Dendritic cell treated with granulocyte-macrophage colony-stimulating factor and Interleukin-4, amounts not matched to agents 40 ng/mL and 50 ng/mL, for 4 days (primary cell): ENCODE data around the gene ZDHHC14.
"Not testable (repeated sequence)": the region's sequence is repeated elsewhere in the genome, so short reads cannot be mapped to it uniquely, and the experiment has no call there.

Source experiments
- H3K27ac Mint-ChIP-seq: one replicate; pipeline ENCODE4 v1.8.0; 2022; ENCODE audit warnings: mild to moderate bottlenecking, mixed read lengths
- H3K27me3 Mint-ChIP-seq: one replicate; pipeline ENCODE4 v1.8.0; 2022; ENCODE audit warnings: mild to moderate bottlenecking, mixed read lengths
- H3K36me3 Mint-ChIP-seq: one replicate; pipeline ENCODE4 v1.8.0; 2022; ENCODE audit warnings: low read depth, mixed read lengths
- H3K4me1 Mint-ChIP-seq: one replicate; pipeline ENCODE4 v1.8.0; 2022; ENCODE audit warnings: low read depth, mixed read lengths
- H3K4me3 Mint-ChIP-seq: one replicate; pipeline ENCODE4 v1.8.0; 2022; ENCODE audit warnings: mild to moderate bottlenecking, moderate library complexity, mixed read lengths
- H3K9me3 Mint-ChIP-seq: one replicate; pipeline ENCODE4 v1.8.0; 2022; ENCODE audit warnings: mixed read lengths
- intact Hi-C: fragments of 100-400 bp; cut with micrococcal nuclease; formaldehyde crosslinking; loops from one replicate; pipeline ENCODE4 v1.15.0; 2022

The ZDHHC14 gene

DNA sequence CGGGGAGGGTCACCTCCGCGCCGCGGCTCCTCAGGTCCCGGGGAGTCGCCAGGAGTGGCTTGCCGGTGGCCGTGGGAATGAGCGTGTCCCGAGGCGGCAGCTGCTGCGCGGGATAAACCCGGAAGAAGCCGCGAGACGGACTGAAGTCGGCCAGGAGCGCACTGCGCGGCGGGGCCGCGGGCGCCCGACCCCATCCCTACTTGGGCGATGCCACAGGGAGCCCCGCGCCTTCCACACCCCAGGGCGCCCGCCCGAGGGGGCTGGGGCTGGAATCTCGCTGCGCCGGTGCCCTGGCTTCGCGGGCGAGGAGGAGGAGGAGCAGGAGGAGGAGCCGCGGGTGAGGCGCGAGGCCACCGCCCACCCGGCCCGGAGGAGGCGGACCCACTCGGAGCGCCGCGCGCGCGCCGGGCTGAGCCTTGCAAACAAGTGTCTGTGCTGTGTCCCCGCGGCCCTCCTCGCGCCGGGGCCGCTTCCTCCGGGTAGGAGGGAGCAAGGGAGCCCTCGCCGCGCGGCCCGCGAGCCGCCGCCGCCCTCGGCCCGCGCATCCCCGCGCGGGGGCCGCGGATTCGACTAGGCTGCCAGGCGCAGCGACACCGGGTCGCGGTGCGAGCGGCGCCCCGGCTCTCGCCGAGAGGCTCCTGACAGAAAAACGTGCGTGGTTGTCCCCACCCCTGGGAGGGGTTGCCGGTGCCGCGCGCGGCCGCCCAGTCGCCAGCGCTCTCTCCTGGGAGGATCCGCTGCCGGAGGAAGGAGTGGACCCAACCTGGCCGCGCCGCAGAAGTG is at the start of gene ZDHHC14:
Gene ZDHHC14 (plus strand): TSS at position 412 of the 783 bp plus-strand sequence.
- intact Hi-C loops = loop anchor here (2.0 to 10.0 kb wide), 2 partner anchors 58 to 284 kb away; partner anchors contain the start of gene TMEM242
- peaks cover 6% of the 10 kb centered on the region for H3K36me3 Mint-ChIP-seq
- peaks cover 25% of the 10 kb centered on the region for H3K4me1 Mint-ChIP-seq
- H3K27me3 Mint-ChIP-seq = peaks cover 10% of the 10 kb centered on the region
- H3K9me3 Mint-ChIP-seq = no peaks in the 10 kb centered on the region
- peak within 1 kb of the TSS; percentile 83 for H3K27ac Mint-ChIP-seq
- peak within 1 kb of the TSS; percentile 84 for H3K4me3 Mint-ChIP-seq

DNA sequence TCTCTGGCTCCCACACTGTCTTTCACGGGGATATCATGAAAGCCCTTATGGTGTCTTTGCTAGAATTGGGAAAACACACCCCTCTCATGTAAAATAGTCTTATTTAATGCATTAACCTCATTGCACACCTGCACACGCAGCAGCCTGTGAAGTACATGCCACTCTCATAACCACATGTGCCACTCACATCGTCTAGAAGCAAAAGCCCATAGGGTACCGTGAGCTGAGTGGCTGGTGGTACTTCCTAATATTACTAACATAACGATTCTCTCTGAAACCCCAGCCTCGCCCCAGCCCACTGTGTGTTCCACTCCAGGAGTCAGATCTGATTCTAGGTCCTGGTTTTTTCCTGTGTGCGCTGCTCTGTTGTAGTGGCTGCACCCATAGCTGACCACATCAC is 48.2 kb upstream of the ZDHHC14 start:
- H3K27me3 Mint-ChIP-seq = peaks cover 11% of the 10 kb centered on the region
- no peaks in the 10 kb centered on the region for H3K36me3 Mint-ChIP-seq
- intact Hi-C loops = no loop called here
- no peaks in the 10 kb centered on the region for H3K9me3 Mint-ChIP-seq
- H3K4me1 Mint-ChIP-seq = peaks cover 5% of the 10 kb centered on the region
- no peak overlapping the region for H3K27ac Mint-ChIP-seq
- H3K4me3 Mint-ChIP-seq = no peak overlapping the region

DNA sequence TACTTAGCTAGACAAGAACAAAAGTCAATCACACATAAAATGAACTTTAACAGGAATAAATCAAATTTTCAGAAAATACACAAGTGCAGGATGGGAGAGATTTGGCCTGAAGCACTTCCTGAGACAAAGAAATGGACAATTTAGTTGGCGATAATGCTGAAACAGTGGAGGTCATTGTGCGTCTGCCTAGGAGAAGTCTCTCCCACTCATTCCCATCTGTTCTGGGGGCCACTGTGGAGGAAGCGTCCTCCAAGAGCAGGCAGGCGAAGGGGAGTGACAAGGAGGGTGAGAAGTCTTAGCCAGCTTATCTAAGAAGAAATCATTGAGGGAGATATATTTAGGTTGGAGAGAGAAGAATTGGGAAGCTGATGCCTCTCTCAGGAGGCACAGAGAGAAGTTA is 47.5 kb upstream of the ZDHHC14 start:
- no peaks in the 10 kb centered on the region for H3K36me3 Mint-ChIP-seq
- intact Hi-C loops = no loop called here
- peaks cover 5% of the 10 kb centered on the region for H3K4me1 Mint-ChIP-seq
- H3K4me3 Mint-ChIP-seq = no peak overlapping the region
- H3K27me3 Mint-ChIP-seq = peaks cover 11% of the 10 kb centered on the region
- no peak overlapping the region for H3K27ac Mint-ChIP-seq
- H3K9me3 Mint-ChIP-seq = no peaks in the 10 kb centered on the region

DNA sequence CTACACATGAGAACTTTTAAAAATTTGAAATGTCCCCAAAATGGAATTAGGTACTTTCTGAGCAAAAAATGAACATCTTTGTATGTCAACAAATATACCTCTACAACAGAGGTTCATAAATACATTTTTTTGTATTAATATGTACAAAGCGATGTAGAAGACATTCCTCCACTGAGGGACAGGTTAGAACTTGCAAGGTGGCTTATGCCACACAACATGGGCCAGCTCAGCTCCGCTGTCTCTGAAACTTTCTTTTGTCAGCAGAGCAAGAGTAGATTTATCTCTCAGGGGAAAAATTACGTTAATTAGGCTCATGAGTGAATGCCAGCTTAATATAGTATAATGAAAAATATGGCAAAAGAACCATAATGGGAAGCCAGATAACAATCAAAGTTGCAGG is 47.0 kb upstream of the ZDHHC14 start:
- intact Hi-C loops = loop anchor here (2.0 kb wide), 1 partner anchor 19 kb away; no protein-coding TSS in a partner anchor
- Mint-ChIP-seq H3K4me1 (peaks cover 5% of the 10 kb centered on the region), H3K4me3 (no peak overlapping the region), H3K9me3 (no peaks in the 10 kb centered on the region), H3K27me3 (peaks cover 11% of the 10 kb centered on the region), H3K36me3 (no peaks in the 10 kb centered on the region), H3K27ac (no peak overlapping the region)

DNA sequence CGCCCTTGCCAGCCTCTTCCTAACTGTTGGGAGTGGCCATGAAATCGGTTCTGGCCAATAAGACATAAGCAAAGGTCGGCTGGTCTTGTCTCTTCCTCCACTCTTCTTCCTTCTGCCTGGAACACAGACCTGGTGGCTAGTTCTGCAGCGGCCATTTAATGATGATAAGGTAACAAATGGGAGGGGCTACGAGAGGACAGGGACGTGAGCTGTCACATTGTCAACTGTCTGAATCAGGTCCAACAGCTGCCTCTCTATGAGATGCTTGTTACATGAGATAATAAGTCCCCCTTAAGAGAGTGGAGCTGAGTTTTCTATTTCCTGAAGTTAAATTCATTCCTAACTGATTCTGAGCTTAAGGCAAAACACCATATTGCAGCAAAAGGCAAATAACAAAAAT is 45.2 kb upstream of the ZDHHC14 start:
- peaks cover 11% of the 10 kb centered on the region for H3K27me3 Mint-ChIP-seq
- no peaks in the 10 kb centered on the region for H3K9me3 Mint-ChIP-seq
- H3K27ac Mint-ChIP-seq = no peak overlapping the region
- H3K4me1 Mint-ChIP-seq = peaks cover 5% of the 10 kb centered on the region
- H3K36me3 Mint-ChIP-seq = no peaks in the 10 kb centered on the region
- no peak overlapping the region for H3K4me3 Mint-ChIP-seq
- intact Hi-C loops = loop anchor here (2.0 kb wide), 1 partner anchor 21 kb away; no protein-coding TSS in a partner anchor

DNA sequence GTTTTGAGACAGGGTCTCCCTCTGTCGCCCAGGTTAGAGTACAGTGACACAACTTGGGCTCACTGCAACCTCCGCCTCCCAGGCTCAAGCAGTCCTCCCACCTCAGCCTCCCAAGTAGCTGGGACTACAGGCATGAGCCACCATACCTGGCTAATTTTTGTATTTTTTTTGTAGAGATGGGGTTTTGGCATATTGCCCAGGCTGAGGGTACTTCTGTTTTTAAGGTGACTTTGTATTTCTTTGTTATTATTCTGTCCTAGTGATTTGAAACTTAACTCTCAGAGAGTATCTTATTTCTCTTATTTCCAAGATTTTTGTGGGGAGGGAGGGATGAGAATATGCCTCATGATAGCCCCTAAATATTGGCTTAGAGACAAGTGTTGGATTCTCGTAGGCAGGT is 43.7 kb upstream of the ZDHHC14 start:
- H3K4me3 Mint-ChIP-seq, H3K9me3 Mint-ChIP-seq, intact Hi-C loops, H3K27ac Mint-ChIP-seq, H3K36me3 Mint-ChIP-seq, H3K4me1 Mint-ChIP-seq: not testable (repeated sequence)
- peaks cover 11% of the 10 kb centered on the region for H3K27me3 Mint-ChIP-seq

DNA sequence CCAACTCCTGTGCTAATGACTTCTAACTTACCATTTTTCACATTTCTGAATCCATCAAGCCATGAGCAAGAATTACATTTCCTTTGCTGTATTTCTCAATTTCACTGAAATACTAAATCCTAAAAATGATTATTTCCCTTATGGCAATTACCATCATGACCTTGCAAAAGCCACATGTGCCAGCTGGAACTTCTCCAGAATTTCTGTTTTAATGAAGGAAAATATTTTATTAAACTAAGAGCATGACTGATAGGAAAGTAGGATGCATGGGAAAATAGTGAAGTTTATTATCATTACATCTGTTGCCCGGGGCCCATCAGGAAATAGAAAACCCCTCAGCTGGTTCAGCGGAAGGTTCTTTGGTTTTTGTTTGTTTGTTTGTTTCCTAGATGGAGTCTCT is 43.2 kb upstream of the ZDHHC14 start:
- Mint-ChIP-seq H3K27me3 (peaks cover 9% of the 10 kb centered on the region), H3K9me3 (no peaks in the 10 kb centered on the region), H3K4me1 (peaks cover 5% of the 10 kb centered on the region), H3K4me3 (no peak overlapping the region), H3K36me3 (no peaks in the 10 kb centered on the region), H3K27ac (no peak overlapping the region)
- intact Hi-C loops = no loop called here

DNA sequence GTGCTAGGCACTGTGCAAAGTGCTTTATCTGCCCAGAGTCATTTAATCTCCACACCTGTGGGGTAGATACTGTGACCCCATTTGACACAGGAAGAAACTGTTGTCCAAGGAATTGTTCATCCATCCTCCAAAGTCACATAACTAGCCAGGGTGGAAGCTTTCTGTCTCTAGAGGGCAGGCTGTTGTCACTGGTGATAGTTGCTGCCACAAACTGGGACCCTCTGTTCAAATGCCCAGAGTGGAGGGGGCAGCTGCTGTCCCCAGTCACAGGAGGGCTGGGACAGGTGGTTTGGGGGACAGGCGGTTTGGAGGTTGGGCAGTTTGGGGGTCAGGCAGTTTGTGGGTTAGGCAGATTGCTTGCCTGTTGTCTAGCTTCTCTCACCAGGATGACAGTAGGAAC is 41.6 kb upstream of the ZDHHC14 start:
- no peaks in the 10 kb centered on the region for H3K9me3 Mint-ChIP-seq
- H3K4me3 Mint-ChIP-seq = no peak overlapping the region
- H3K4me1 Mint-ChIP-seq = peaks cover 5% of the 10 kb centered on the region
- intact Hi-C loops = no loop called here
- peaks cover 8% of the 10 kb centered on the region for H3K27me3 Mint-ChIP-seq
- no peaks in the 10 kb centered on the region for H3K36me3 Mint-ChIP-seq
- no peak overlapping the region for H3K27ac Mint-ChIP-seq

DNA sequence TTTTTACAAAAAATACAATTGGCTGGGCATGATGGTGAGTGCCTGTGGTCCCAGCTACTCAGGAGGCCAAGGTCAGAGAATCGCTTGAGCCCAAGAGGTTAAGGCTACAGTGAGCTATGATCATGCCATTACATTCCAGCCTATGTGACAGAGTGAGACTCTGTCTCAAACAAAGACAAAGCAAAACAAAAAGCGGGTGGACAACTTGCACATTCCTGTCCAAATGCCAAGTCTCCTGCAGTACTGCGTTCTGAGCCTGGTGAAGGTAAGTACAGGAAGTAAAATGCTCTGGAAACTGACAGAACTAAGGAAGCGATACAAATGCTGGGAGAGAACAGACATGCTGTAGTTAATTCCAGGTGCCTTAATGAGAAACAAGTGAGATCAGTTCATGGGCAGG is 37.3 kb upstream of the ZDHHC14 start:
- Mint-ChIP-seq H3K4me3 (no peak overlapping the region), H3K27ac (no peak overlapping the region), H3K4me1 (no peaks in the 10 kb centered on the region), H3K27me3 (peaks cover 15% of the 10 kb centered on the region), H3K36me3 (no peaks in the 10 kb centered on the region), H3K9me3 (no peaks in the 10 kb centered on the region)
- intact Hi-C loops = no loop called here

DNA sequence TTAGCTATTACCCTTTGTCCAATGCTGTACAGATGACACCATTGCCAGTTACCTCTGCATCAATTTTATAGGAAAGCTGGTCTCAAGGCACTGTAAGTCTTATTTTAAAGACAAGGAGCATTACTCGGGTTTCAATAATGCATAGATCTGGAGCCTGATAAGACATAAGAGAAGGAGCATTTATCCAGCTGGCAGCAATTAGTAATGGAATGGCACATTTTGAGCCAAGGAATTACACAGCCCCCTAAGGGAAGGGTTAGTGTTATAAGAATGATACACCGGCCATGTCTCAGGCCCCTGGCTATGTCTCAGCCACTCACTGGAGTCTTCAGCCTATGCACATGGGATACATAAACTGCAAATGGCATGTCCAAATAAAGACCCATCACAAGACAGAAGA is 34.6 kb upstream of the ZDHHC14 start:
- H3K27me3 Mint-ChIP-seq = peaks cover 13% of the 10 kb centered on the region

DNA sequence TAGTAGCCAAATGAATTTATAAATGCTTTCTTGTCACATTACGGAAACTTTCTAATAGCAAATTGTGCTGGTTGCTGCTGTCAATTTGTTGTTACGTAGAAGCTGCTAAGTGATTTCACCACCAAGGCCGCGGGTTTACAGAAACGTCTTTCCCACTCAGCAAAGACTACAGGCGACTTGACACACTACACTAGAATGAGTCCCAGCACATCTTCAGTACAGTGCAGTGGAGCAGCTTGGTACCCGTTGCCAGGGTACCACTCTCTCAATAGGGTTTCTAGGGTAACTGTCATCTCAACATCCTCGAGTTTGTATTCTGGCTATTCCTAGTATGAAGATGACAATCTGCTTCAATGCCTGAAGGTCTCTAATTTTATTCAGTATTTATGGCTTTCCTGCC is 22.7 kb upstream of the ZDHHC14 start:
- Mint-ChIP-seq H3K27ac (no peak overlapping the region), H3K4me1 (no peaks in the 10 kb centered on the region), H3K27me3 (peaks cover 3% of the 10 kb centered on the region), H3K36me3 (no peaks in the 10 kb centered on the region), H3K9me3 (no peaks in the 10 kb centered on the region), H3K4me3 (no peak overlapping the region)
- intact Hi-C loops = no loop called here

More for the DNA sequence above, 34.6 kb upstream of the ZDHHC14 start:
- Mint-ChIP-seq H3K27ac (no peak overlapping the region), H3K36me3 (no peaks in the 10 kb centered on the region), H3K4me1 (no peaks in the 10 kb centered on the region), H3K9me3 (no peaks in the 10 kb centered on the region), H3K4me3 (no peak overlapping the region)
- intact Hi-C loops = no loop called here

DNA sequence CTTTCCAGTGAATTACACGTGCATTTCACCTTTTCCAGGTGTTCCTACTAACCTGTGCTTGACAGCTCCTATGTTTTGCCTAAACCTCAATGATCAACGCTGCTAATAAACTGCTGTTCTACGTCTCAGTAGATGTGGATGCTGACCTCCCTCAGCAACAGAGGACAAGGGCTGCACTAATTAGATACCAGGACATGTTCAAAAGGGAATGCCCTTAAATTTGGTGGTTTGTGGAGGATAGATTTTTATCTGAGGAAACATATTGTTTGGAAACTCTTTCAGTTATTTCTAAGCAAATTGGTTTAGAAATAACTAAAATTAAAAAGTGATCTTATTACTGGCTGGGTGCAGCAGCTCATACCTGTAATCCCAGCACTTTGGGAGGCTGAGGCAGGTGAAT is 19.1 kb upstream of the ZDHHC14 start:
- Mint-ChIP-seq H3K4me3 (no peak overlapping the region), H3K9me3 (no peaks in the 10 kb centered on the region), H3K27me3 (peaks cover 8% of the 10 kb centered on the region), H3K36me3 (no peaks in the 10 kb centered on the region), H3K27ac (no peak overlapping the region), H3K4me1 (no peaks in the 10 kb centered on the region)
- intact Hi-C loops = no loop called here

DNA sequence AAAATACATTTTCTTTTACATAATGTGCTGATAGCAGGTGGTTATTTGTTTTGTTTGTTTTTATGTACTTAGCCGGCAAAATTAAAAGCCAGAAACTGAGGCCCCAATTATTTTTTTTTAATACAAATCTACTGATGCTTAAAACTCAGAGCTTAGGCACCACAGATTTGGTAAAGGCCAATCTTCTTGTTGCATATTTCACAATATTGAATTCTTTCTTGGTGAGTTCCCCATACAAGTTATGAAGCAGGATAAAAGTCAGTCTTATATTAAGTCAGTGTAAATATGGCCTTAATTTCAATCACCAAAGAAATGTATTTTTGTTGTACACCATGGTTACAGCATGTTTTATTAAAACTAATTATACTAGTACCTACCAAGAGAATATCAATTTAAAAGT is 16.3 kb upstream of the ZDHHC14 start:
- peaks cover 6% of the 10 kb centered on the region for H3K4me1 Mint-ChIP-seq
- H3K27ac Mint-ChIP-seq = no peak overlapping the region
- H3K27me3 Mint-ChIP-seq = peaks cover 6% of the 10 kb centered on the region
- no peaks in the 10 kb centered on the region for H3K9me3 Mint-ChIP-seq
- H3K36me3 Mint-ChIP-seq = no peaks in the 10 kb centered on the region
- H3K4me3 Mint-ChIP-seq = no peak overlapping the region
- intact Hi-C loops = no loop called here

DNA sequence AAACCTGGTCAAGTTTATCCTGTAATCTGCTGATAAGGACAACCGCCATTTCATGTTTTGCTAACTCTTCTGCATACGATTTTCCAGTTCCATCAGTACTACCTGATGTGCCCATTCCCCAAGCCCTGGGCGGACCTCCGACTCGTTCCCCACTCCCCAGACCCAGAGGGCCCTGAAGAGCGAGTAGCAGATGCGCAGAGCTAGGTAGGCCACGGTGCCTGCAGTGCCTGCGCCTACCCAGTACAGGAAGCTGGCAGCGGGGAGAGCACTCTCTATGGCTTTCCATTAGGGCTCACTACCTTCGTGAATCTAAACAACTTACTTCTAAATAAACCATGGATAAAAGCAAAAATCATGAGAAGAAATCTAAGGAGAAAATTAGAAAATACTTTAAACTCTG is 14.3 kb upstream of the ZDHHC14 start:
- intact Hi-C loops = no loop called here
- no peaks in the 10 kb centered on the region for H3K36me3 Mint-ChIP-seq
- no peak overlapping the region for H3K4me3 Mint-ChIP-seq
- H3K27ac Mint-ChIP-seq = no peak overlapping the region
- H3K4me1 Mint-ChIP-seq = peaks cover 9% of the 10 kb centered on the region
- peaks cover 18% of the 10 kb centered on the region for H3K27me3 Mint-ChIP-seq
- no peaks in the 10 kb centered on the region for H3K9me3 Mint-ChIP-seq
